LNCAP (cell line): ENCODE results near the gene TRMT11.
A peak's percentile ranks its signal among the peaks of the same experiment; 100 is the strongest.

Experiments used
- CTCF ChIP-seq: fragments of 450-650 bp; IDR thresholded peaks from 2 replicates; pipeline ENCODE4 v1.5.1; 2017; ENCODE audit warnings: mild to moderate bottlenecking

TRMT11 gene

GRCh38 chr6:125988280-125988679 lies 1.9 kb downstream of the TRMT11 start:
- TF ChIP-seq CTCF: no peak

GRCh38 chr6:125989631-125990030 lies 3.3 kb downstream of the TRMT11 start:
- TF ChIP-seq CTCF: no peak

DNA sequence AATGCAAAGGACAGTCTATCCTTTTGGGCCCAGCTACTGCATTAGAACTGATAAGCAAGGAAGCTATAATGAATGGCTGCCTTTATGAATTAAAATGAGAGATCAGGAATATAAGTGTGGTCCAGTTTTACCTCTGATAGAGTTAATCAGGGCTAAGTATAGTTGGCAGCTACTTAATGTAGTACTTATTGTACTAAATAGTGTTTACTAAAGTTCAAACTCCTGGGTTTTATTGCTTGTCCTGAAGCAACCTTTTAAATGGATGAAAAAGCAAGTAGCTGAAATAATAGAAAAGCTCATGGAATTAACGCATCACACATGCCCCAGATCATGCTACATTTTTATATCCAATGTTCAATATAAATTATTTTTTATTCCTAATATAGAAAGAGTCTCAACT lies 5.3 kb downstream of the TRMT11 start:
- TF ChIP-seq CTCF: no peak

- no peak for TF ChIP-seq CTCF
Measured at GRCh38 chr6:125994670-125995488, 8.5 kb downstream of the TRMT11 start.

- TF ChIP-seq CTCF: peak; percentile 97
Measured at GRCh38 chr6:125995972-125996580, 9.7 kb downstream of the TRMT11 start.

GRCh38 chr6:126002755-126003679 lies 16.7 kb downstream of the TRMT11 start:
- no peak for TF ChIP-seq CTCF

- TF ChIP-seq CTCF: no peak
Measured at GRCh38 chr6:126007800-126008199, 21.5 kb downstream of the TRMT11 start.
